Panc1 (cell line): Measurements from ENCODE around the gene CEACAM20. TPM values are rescaled to one million over a fixed set of nuclear protein-coding genes. Genes with fewer than 3 reads are reported as not detected.

Experiments used
- ATAC-seq: fragments of 200-7000 bp; cut with Tn5 transposase; 2 replicates; pipeline ENCODE4 v1.9.1; 2020; ENCODE audit warnings: mild to moderate bottlenecking, moderate library complexity
- BruUV-seq: library from RNA; stranded (reverse); fragments of 400-500 nt; replicated peaks from 2 replicates; lab custom pipeline; 2021; lab: Mats Ljungman, UMichigan
- CTCF ChIA-PET: fragments of 300-600 bp; sonication (Branson Sonifier 250); formaldehyde crosslinking; loops from one replicate; lab custom pipeline; 2022; ENCODE audit warnings: antibody characterized with exemption; lab: Charles Lee
- POLR2A ChIA-PET: fragments of 300-600 bp; sonication (Branson Sonifier 250); formaldehyde crosslinking; loops from one replicate; lab custom pipeline; 2022; ENCODE audit warnings: antibody characterized with exemption; lab: Charles Lee
- DNase-seq: peaks from one replicate; pipeline ENCODE4 v3.0.0-alpha.2; 2010; ENCODE audit warnings: low read depth, low spot score
- H3K27ac ChIP-seq: 2 replicates; pipeline ENCODE4 v1.5.1; 2011; ENCODE audit warnings: mild to moderate bottlenecking, low read length, inconsistent platforms
- H3K27me3 ChIP-seq: fragments of 200-500 bp; sonication (Bioruptor generic); 2 replicates; pipeline ENCODE4 v1.6.0; 2014; ENCODE audit warnings: low read length, inconsistent platforms; ENCODE audit not compliant: control insufficient read depth, insufficient read depth
- H3K36me3 ChIP-seq: fragments of 200-500 bp; sonication (Bioruptor generic); 2 replicates; pipeline ENCODE4 v1.5.1; 2014; ENCODE audit warnings: inconsistent platforms, mild to moderate bottlenecking, low read length, moderate library complexity; ENCODE audit not compliant: control insufficient read depth, insufficient read depth
- H3K4me1 ChIP-seq: 2 replicates; pipeline ENCODE4 v1.5.1; 2011; ENCODE audit warnings: inconsistent platforms, mild to moderate bottlenecking, low read length, moderate library complexity; ENCODE audit not compliant: control insufficient read depth, insufficient read depth
- H3K4me3 ChIP-seq, 2 experiments: 2 replicates each; pipeline ENCODE4 v1.5.1; 2011 to 2012; ENCODE audit warnings: low read depth in 2 of 2, low read length in 2 of 2, mild to moderate bottlenecking in 2 of 2, inconsistent platforms in 1 of 2, moderate library complexity in 1 of 2
- H3K9me3 ChIP-seq: fragments of 200-500 bp; sonication (Bioruptor generic); 2 replicates; pipeline ENCODE4 v1.5.1; 2014; ENCODE audit warnings: low read depth, mild to moderate bottlenecking, inconsistent platforms, low read length, moderate library complexity; ENCODE audit not compliant: control insufficient read depth, insufficient read depth
- POLR2AphosphoS5 ChIP-seq: IDR thresholded peaks from 2 replicates; pipeline ENCODE4 v1.6.1; 2012; ENCODE audit warnings: mild to moderate bottlenecking, low read depth, low read length, moderate library complexity
- SIN3A ChIP-seq: IDR thresholded peaks from 2 replicates; pipeline ENCODE4 v1.6.1; 2012; ENCODE audit warnings: low read depth, mild to moderate bottlenecking, low read length, moderate library complexity, borderline replicate concordance; ENCODE audit not compliant: insufficient read depth
- TCF7L2 ChIP-seq: IDR thresholded peaks from 2 replicates; pipeline ENCODE4 v1.6.1; 2011; ENCODE audit warnings: mild to moderate bottlenecking, low read depth, low read length, inconsistent platforms
- in situ Hi-C: cut with HindIII; loops from 2 replicates; pipeline ENCODE4 v1.10.0; 2016; ENCODE audit warnings: low sequenced_read_pairs, low pct_unique_long_range_greater_than_20kb
- intact Hi-C: fragments of 100-400 bp; cut with micrococcal nuclease; formaldehyde crosslinking; loops from one replicate; pipeline ENCODE4 v1.10.0; 2022; ENCODE audit not compliant: unreplicated experiment
- total RNA-seq: library from RNA; stranded (reverse); gene quantifications from one replicate; pipeline ENCODE4 v1.2.1, GENCODE V29; 2021; ENCODE audit not compliant: unreplicated experiment
- TF ChIP-seq, protein P1 (sequence below): fragments of 450-650 bp; IDR thresholded peaks from 2 replicates; pipeline ENCODE4 v1.5.1; 2017; ENCODE audit warnings: mild to moderate bottlenecking
- TF ChIP-seq, protein P2 (sequence below), 2 experiments: IDR thresholded peaks; 2 replicates each; pipeline ENCODE4 v1.6.1; 2011 to 2012; ENCODE audit warnings: low read depth in 2 of 2, control low read depth in 1 of 2, low read length in 1 of 2, mild to moderate bottlenecking in 1 of 2, moderate library complexity in 1 of 2; ENCODE audit not compliant: insufficient read depth in 1 of 2

CEACAM20 gene
- total RNA-seq, 1 experiment from 2014 or later, result not detected

DNA sequence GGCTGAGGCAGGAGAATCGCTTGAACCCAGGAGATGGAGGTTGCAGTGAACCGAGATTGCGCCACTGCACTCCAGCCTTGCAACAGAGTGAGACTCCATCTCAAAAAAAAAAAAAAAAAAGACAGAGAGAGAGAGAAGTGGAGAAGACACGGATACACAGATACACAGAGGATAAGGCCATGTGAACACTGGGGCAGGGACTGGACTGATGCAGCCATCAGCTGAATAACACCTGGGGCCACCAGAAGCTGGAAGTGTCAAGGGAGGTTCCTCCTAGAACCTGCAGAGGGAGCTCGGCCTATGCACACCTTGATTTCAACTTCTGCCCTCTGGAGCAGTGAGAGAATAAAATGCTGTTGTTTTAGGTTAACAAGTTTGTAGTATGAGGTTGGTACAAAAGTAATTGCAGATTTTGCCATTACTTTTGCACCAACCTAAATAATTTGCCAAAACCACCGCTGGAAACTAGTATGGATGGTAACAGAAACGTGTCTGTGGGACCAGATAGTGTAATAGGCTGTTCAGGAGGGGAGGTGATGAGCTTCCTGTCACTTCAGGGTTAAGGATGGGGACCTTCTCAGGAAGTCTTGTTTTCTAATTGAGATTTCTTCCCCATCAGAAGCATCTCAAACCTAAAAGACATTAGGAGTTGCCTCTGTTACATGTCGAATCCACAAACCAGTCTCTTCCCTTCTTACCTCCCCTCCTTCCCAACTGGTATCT, 47.5 kb upstream of the CEACAM20 start:
- peak; percentile 91 for ATAC-seq
- H3K27ac ChIP-seq, result no peak overlapping the region
- H3K4me3 ChIP-seq, result no peak overlapping the region
- intact Hi-C loops (loop anchor here (5.0 kb wide), 1 partner anchor 80 kb away; no protein-coding TSS in a partner anchor), in situ Hi-C loops (no loop called here)
- no peak for DNase-seq
- H3K36me3 ChIP-seq, result no peaks in the 10 kb centered on the region
- no TSS peak for BruUV-seq
- ChIA-PET CTCF (interaction anchor here (0.5 to 1.0 kb wide), 2 partner anchors 78 to 424 kb away, joined by 3 read pairs; partner anchors contain the start of gene RELB), POLR2A (no interaction called here)
- no peaks in the 10 kb centered on the region for H3K27me3 ChIP-seq
- no peaks in the 10 kb centered on the region for H3K9me3 ChIP-seq
- TF ChIP-seq, protein P1, sequence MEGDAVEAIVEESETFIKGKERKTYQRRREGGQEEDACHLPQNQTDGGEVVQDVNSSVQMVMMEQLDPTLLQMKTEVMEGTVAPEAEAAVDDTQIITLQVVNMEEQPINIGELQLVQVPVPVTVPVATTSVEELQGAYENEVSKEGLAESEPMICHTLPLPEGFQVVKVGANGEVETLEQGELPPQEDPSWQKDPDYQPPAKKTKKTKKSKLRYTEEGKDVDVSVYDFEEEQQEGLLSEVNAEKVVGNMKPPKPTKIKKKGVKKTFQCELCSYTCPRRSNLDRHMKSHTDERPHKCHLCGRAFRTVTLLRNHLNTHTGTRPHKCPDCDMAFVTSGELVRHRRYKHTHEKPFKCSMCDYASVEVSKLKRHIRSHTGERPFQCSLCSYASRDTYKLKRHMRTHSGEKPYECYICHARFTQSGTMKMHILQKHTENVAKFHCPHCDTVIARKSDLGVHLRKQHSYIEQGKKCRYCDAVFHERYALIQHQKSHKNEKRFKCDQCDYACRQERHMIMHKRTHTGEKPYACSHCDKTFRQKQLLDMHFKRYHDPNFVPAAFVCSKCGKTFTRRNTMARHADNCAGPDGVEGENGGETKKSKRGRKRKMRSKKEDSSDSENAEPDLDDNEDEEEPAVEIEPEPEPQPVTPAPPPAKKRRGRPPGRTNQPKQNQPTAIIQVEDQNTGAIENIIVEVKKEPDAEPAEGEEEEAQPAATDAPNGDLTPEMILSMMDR, result peak; percentile 82
- no peak for TF ChIP-seq TCF7L2
- no peaks in the 10 kb centered on the region for H3K4me1 ChIP-seq

DNA sequence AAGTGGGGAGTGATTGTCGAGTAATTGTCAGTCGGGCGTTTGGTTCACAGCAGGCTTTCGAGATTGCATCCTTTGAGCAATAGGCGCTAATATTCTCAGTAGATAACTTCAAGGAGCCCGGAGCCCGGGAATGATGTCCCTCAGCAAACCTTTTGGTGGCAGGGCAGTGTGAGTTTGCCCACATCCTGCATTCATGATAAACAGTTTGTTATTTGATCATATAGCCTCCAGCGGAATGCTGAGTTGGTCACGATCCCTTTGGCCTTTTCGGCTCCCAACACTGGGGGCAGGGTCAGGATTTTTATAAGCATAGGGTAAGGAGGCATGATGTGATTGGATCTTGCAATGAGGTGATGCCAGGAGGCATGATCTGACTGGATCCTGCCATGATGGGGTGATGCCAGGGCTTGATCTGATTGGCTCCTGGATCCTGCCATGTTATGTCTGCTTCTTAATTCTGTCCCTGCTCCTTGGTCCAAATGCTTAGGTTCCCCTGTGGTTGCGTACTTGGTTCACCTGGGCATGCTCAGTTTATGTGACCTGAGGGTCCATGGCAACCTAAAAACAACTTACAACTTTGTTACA, 45.7 kb upstream of the CEACAM20 start:
- TF ChIP-seq TCF7L2 (no peak), POLR2AphosphoS5 (no peak), SIN3A (no peak)
- TF ChIP-seq, protein P2, sequence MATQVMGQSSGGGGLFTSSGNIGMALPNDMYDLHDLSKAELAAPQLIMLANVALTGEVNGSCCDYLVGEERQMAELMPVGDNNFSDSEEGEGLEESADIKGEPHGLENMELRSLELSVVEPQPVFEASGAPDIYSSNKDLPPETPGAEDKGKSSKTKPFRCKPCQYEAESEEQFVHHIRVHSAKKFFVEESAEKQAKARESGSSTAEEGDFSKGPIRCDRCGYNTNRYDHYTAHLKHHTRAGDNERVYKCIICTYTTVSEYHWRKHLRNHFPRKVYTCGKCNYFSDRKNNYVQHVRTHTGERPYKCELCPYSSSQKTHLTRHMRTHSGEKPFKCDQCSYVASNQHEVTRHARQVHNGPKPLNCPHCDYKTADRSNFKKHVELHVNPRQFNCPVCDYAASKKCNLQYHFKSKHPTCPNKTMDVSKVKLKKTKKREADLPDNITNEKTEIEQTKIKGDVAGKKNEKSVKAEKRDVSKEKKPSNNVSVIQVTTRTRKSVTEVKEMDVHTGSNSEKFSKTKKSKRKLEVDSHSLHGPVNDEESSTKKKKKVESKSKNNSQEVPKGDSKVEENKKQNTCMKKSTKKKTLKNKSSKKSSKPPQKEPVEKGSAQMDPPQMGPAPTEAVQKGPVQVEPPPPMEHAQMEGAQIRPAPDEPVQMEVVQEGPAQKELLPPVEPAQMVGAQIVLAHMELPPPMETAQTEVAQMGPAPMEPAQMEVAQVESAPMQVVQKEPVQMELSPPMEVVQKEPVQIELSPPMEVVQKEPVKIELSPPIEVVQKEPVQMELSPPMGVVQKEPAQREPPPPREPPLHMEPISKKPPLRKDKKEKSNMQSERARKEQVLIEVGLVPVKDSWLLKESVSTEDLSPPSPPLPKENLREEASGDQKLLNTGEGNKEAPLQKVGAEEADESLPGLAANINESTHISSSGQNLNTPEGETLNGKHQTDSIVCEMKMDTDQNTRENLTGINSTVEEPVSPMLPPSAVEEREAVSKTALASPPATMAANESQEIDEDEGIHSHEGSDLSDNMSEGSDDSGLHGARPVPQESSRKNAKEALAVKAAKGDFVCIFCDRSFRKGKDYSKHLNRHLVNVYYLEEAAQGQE (IDR thresholded peaks at IDR 0.05; ENCODE audit: insufficient read depth in 1 of 2, low read depth in 2 of 2, low read length in 1 of 2), result no peak
- TF ChIP-seq, protein P1, result no peak
- CTCF ChIA-PET, result no interaction called here
- Histone ChIP-seq H3K4me3 (no peak overlapping the region), H3K36me3 (no peaks in the 10 kb centered on the region), H3K9me3 (no peaks in the 10 kb centered on the region), H3K4me1 (no peaks in the 10 kb centered on the region), H3K27me3 (no peaks in the 10 kb centered on the region), H3K27ac (no peak overlapping the region)
- BruUV-seq, result no TSS peak
- in situ Hi-C loops (no loop called here), intact Hi-C loops (loop anchor here (5.0 kb wide), 1 partner anchor 82 kb away; no protein-coding TSS in a partner anchor)
- DNase-seq, result no peak
- ATAC-seq, result no peak
- POLR2A ChIA-PET, result no interaction called here
